HG02870 (cell line): ENCODE measurements around the gene ADARB2.

ENCODE experiments used
- ATAC-seq: cut with Tn5 transposase; IDR thresholded peaks from one replicate; pipeline ENCODE4 v1.9.1; 2021; ENCODE audit warnings: mild to moderate bottlenecking, moderate library complexity; ENCODE audit not compliant: unreplicated experiment

ADARB2 gene

DNA sequence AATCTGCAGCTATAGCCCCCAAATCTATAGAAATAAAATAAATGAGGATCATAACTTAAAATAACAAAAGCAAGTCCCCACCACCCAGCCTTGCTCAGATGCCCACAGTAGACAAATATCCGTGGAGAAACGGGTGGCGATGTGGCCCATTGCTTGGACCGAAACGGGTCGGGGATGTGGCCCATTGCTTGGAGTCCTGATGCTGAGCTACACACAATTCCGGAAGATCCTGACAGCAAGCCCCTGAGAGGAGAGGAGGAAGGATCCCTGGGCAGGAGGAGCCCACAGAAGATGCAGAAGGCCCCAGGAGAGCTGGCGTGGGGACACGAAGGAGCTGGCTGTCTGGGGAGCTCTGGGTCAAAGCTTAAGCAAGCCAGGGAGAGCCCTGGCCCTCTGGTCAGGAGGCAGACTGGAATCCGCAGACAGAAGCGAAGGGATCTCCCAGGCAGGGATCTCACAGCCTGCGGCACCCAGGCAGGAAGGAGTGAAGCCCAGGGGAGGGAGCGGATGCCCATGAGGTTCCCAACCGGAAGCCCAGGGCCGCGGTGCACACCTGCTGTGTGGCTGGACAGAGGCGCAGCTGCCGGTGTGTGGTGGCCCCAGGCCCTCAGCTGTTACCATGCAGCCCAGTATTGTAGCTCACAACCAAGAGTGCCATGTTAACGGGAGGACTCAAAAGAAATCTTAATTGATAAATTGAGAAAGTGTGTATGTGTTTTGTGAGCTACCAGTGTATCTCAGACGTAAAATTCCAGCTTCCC is 138.8 kb downstream of the ADARB2 start:
- ATAC-seq: no peak

DNA sequence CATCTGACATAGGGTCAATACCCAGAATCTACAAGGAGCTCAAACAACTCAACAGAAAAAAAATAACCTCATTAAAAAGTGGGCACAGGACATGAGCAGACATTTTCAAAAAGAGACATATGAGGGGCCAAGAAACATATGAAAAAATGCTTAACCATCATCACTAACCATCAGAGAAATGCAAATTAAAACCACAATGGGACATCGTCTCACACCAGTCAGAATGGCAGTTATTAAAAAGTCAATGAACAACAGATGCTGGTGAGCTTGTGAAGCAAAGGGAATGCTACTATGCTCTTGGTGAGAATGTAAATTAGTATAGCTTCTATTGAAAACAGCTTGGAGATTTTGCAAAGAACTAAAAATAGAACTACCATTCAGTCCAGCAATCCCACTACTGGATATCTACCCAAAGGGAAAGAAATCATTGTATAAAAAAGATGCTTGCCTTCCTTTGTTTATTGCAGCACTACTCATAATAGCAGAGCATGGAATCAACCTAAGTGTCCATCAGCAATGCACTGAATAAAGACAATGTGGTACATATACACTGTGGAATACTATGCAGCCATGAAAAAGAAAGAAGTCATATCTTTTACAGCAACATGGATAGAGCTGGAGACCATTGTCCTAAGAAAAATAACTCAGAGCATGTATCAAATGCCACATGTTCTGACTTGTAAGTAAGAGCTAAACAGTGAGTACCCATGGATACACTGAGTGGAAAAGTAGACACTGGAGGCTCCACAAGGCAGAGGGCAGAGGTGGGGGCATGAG is 139.8 kb downstream of the ADARB2 start:
- ATAC-seq: no peak

DNA sequence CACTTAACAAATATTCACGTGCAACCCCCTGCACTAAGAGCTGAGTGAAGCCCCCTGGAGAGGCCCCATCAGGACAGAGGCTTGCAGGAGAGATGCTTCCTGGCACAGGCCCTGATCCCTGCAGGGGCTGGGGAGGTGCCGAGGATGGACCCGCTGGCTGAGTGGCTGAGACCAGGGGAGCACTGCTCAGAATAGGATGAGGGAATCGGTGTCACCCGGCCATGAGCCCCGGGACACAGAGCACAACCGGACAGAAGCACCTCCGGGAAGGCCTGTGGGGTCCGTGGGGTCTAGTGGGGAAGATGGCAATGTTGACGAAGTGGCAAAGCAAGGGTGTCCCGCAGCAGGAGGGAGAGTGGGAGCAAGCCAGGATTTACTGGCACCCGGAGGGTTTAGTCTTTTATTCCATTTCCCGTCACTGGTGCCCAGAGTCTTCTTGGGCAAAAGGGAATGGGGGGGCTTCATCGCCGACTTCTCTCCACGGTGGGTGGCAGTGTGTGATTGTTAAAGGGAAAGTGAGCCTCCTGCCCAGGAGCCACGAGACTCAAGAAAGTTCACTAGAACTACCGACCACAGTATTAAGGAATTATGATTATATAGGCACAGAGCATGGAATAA is 140.7 kb downstream of the ADARB2 start:
- ATAC-seq: no peak

DNA sequence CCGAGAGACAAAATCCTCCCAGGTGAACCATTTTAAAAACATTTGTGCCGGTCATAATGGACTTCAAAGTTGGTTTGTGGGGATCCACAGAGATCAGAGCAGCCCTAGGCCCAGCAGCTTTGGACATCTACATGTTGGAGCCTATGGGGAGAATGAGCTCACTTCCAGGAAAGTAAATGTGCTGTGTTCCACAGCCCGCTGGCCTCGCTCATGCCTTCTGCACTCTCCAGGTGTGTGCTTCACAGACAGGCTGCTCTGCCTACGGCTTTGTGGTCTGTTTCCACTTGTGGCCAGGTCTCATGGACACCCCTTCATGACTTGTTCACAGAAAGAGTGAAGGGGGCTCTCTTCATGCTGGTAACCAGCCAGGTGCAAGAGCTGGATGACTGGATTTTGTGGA is 141.6 kb downstream of the ADARB2 start:
- no peak for ATAC-seq

DNA sequence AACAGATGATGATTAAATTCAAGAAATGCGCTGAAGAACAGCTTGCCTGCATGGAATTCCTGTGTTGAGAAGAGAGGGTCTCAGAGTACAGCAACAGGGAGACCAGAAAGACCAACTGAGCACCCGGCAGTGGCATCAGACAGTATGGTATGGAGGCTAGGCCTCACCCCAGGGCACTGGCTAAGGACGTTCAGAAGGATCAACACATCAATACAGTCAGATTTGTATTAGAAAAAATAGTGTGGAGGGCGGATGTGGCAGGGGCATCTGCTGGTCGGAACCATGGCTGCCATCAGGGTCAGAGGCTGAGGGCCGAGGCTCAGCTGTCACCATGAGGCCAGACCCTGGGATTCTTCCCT is 142.1 kb downstream of the ADARB2 start:
- ATAC-seq: no peak

DNA sequence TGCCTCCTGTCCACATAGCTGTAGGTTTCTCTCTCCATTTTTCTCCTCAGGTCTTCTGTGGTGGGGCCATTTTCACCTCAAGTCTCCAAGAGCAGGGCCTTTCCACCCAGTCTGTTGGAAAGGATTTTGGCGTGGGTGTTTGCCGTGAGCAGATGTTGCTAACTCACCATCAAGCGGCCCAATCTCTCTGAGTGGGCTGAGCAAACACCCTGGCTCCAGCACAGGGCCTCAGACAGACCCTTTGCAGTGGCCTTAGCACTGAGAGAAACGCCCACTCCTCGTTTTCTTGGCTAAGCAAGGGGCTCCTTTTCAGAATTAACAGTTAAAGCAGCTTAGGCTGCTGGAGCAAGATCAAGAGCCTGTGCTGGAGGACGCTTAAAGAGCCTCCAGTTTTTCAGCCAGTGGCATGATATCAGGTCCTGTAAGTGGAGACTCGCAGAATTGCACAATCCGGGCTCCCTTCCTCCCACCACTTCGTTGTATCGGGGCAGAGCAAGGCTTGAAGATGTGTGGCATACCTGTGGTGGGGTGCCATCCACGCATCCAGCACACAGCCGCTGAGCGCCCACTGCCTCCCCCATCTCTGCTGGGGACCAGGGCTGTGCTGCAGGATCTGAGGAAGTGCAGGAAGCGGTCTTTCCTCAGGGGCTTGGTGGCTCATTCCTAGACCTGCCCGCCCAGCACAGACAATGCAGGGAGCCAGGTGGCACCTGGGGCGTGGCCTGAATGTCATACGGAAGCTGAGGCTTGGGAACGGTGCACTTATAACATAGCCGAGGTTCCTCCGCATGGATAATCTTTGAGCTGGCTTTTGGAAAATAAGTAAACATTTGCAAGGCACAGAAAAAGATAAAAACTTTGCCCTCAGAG is 142.7 kb downstream of the ADARB2 start:
- ATAC-seq: no peak

DNA sequence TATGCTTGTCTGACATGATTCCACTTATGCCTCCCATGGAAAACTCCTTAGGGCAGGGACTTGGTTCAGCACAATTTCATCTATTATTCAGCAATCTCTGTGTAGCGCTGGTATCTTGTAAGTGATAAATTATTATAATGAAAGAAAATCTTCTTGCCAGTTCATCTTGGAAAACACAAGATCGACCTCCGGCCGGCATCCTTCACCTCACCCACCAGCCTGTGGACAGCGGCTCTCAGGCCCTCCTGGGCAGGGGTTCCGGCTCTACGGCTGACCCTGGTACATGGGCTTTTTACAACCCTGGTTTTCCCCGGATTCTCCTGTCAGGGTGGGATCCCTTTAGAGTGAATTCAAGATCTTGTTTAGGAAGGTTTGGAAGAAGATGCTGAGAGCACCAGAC is 145.6 kb downstream of the ADARB2 start:
- ATAC-seq: no peak

DNA sequence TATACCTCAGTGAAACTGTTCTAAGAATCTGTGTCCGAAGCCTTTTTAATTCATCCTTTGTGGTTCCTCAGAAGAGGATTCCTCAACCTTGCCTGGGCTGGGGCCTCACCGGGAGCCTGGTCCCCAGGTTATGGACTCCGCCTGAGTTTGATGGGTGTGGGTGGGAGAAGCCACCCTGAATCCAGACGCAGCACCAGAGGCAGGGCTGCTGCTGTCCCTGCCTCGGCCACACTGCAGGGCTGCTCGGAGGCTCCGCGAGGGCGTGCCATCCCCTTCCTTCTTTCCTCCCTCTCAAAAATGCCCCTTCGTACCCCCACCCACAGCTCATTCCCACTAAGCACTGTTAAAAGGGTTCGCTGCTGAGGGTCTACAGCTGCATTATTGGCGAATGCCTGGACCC is 146.3 kb downstream of the ADARB2 start:
- no peak for ATAC-seq

DNA sequence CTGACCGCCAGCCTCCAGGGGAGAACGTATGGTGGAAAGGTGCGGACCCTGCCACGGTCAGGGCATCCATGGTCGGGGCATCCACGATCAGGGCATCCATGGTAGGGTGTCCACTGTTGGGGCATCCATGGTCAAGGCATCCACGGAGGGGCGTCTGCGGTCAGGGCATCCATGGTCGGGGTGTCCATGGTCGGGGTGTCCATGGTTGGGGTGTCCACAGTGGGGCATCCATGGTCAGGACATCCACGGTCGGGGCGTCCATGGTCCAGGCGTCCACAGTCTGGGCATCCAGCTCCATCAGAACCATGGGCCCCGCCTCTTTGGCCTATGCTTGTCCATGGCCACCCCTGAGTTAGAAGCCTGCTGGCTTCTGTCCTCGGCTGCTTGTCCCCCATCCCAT is 148.1 kb downstream of the ADARB2 start:
- ATAC-seq: no peak

DNA sequence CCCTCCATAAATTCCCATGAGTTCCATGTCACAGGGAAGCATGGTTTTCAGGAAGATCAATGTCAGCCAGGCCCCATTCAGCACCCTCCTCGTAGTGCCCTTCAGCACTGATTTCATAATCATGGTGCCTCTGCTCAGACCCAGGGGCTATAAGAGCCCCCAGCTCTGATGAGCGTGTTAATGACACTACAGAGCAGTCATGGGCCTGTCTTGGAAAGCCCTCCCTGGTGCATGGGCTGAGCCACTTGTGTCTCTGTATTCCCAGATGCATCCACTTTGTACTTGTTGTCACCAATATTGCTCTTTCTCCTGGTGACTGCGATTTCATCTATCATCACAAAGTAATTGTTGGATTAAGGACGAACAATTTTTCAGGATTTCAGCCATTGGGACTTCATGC is 154.6 kb downstream of the ADARB2 start:
- no peak for ATAC-seq

DNA sequence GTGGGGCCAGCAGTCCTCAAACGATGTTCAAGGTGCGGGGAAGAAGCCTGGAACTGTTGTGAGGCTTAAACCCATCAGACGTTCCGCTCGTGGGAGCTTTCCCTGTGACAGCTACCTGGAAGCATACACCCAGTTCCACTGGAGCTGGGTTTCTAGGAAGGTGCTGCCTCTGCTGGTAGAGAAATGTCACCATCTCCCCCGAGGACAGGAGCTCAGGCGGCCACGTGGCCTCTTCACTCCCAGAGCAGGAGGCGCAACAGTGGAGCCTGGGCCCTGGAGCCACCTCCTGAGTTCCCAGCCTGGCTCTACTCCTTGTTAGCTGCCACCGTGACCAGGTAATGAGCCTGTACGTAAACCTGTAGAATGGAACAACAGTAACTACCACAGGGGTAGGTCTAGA is 156.1 kb downstream of the ADARB2 start:
- no peak for ATAC-seq

DNA sequence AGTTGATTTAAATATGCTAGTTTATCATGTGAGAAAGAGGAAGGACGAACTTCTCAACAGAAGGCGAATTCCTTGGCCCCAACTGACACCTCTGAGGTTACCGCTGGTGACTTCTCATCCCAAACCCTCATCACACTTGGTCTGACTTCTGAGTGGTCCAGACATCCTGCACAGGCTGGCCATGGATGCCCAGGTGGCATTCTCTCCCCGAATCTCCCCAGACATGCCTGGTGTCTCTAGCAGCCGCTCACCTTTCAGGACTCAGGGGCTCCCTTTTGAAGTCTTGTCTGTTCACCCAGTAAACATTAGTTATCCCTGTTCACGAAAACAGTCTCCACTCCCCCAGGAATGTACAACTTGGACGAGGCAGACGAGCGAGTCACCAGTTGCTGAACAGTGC is 157.7 kb downstream of the ADARB2 start:
- ATAC-seq: no peak

DNA sequence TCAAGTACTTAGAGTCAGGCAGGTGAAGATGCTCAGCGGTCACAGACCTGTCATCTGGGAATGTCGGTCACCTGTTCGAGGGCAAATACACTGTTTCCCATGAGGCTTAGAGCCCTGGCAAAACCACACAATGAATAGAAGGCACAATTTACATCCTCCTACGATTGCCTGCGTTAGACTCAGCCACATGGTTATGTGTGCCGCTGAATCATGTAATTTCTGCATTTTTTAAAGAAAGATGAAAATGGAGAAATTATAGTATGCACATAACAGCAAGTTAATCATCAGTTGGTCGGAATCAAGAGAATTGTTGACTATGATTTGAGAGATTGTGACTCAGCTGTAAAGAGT is 158.2 kb downstream of the ADARB2 start:
- no peak for ATAC-seq

DNA sequence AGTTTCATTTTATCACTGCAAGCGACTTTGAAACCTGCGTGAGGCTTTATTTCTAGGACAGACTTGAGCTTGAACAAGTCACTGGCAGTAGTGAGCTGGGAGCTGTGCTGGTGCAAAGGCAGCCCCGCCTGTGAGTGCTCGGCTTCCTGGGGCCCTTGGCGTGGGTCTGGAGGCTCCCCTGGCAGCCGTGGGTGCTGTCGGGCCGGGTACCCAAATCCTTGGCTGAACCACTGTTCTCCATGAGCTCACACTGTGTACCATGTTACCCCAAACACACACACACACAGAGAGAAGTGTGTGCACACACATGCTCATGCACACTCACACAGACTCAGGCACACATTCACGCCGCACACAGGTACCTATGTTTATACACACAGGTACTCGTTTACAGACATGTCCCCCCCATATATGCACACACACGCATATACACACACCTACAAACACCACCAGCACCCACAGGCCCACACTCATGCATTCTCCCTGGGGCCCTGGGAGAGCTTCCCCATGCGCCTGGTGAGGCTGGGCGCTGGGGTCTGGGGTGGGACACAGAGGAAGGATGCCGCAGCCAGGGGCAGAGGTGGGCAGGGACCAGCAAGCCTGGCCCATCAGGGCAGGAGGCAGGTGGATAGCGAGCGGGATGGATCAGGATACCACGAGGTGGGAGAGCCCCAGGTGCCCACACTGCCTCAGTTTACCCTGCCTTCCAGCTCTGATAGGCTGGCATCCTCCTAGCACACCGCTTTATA is 158.8 kb downstream of the ADARB2 start:
- no peak for ATAC-seq

DNA sequence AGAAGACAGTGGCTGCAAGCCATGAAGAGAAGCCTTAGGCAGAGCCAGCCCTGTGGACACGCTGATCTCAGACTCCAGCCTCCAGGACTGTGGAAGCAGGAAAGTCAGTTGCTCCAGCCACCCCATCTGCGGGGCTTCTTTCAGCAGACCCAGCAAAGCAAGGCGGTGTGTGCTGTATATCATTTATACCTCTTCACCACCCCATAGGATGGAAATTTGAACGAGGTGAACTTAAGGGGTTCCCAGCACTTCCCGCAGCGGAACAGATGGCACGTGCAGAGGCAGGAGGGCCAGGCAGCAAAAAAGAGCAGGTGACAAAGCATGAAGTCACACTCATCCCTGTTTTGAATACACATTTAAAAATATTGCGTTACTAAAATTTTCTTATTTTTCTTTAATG is 159.4 kb downstream of the ADARB2 start:
- no peak for ATAC-seq

DNA sequence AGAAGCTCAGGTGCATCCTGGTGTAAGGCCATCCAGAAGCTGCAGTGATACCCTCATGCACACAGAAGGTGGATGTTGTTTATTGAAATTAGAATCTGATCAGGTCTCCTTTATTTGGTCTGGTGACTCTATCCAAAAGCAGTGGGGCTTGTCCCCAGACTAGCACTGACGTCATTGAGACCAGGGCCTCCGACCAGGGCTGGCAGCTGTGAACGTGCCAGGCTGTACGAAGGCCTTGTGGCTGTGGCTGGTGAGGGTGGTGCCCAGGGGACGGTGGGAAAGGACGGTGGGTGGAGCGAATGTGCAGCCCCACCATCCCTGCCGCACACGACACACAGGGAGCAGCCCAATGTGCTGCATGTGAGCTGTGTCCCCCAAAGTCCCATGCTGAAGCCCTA is 160.0 kb downstream of the ADARB2 start:
- no peak for ATAC-seq

DNA sequence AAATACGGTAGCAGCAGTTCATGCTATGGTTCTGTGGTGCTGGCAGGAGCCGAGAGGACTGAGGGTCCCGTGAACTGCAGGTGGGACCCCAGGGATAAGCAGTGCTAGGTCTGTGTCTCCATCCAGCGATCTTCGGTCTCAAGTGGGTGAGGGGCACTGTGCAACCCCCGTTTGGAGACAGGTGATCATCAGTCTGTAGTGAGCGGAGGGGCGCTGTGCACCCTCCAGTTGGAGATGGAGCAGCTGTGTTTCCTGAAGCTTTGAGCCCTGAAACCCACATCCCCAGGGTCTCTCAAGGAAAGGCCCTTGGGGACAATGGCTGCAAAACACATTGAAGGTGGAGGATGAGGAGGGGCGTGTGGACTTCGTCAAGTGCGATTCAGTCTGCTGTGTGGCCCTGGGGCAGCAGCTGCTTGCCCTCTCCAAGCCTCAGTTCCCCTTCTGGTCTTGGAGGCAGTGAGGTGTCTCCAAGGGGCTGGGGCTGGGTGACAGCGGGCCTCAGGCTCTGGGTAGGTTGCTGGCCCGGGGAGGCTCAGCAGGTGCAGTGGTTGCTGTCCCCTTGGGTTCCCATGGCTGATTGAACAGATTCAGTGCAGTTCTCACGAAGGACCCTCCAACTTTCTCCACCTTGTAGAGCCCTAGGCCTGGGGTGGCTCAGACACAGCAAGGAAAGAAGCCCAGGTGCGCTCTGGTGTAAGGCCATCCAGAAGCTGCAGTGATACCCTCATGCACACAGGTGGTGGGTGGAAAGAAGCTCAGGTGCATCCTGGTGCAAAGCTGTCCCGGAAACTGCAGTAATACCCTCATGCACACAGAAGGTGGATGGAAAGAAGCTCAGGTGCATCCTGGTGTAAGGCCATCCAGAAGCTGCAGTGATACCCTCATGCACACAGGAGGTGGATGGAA is 160.6 kb downstream of the ADARB2 start:
- no peak for ATAC-seq

DNA sequence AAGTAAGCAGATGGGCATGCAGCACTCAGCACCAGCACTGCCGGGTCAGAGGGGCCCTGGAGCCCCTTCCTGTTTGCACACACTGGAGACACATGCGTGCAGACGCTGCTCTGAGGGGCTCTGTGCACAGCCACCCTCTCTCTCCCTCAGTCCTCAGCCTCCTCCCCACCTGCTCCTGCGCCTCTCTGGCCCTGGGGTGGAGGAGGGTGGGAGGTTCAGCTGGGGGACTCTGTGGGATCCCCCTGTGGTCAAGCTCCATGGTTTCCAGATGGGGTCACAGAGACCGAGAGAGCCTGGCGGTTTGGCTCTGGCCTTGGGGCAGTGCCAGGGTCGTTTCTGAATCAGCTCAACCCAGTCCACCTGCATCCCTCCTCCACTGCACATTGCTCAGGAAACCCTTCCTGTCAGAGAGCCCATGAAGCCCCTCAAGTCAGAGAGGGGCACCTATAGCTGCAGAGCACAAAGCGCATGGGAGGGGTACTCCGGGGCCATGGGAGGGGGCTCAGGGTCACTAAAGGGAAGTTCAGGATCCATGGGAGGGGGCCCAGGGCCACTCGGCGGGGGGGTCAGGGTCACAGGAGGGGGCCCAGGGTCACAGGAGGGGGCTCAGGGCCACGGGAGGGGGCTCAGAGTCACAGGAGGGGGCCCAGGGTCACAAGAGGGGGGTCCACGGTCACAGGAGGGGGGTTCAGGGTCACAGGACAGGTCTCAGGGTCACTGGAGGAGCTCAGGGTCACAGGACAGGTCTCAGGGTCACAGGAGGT is 161.7 kb downstream of the ADARB2 start:
- ATAC-seq: no peak

DNA sequence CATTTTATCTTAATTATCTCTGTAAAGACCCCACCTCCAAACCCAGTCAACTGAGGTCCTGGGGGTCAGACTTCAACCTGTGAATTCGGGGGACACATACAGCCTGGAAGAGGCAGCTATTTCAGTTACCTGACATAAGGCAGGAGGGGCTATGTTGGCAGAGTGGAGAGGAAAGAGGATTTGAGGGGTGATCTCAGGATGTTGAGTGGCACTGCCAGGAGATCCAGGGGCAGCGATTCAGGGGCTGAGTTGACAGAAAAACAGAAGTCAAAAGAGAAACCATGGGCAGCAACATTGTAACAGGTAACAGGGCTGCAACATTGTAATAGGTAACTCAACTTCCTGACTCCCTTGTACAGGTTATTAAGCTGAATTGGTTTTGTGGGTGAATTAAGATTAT is 162.6 kb downstream of the ADARB2 start:
- ATAC-seq: no peak
